Measurements from ENCODE around the gene ZAR1L. TPM values are rescaled to one million over a fixed set of nuclear protein-coding genes. Genes with fewer than 3 reads are reported as not detected.

Gene ZAR1L
- total and polyA plus RNA-seq, 2 experiments from 2014 or later = 0.31 to 0.56 TPM

- TF ChIP-seq ZNF462 (CRISPR knock-in tag; IDR thresholded peaks at IDR 0.05) (no peak), ZNF331 (CRISPR knock-in tag; IDR thresholded peaks at IDR 0.05; ENCODE audit: low read depth) (no peak)
Measured at GRCh38 chr13:32266130-32266529, 49.0 kb downstream of the ZAR1L start (continued).

GRCh38 chr13:32265726-32266125 is 49.4 kb downstream of the ZAR1L start:
- no peaks in the 10 kb centered on the region for H3K9me3 Mint-ChIP-seq
- no peak for ATAC-seq
- no peaks in the 10 kb centered on the region for H3K36me3 Mint-ChIP-seq (ENCODE audit: low read depth)
- Histone ChIP-seq H3K4me1 (ENCODE audit: insufficient read depth) (no peaks in the 10 kb centered on the region), H3K36me3 (ENCODE audit: insufficient read depth) (no peaks in the 10 kb centered on the region), H3K27ac (ENCODE audit: low read depth) (no peak overlapping the region), H4K20me1 (replicated peaks; ENCODE audit: insufficient read depth) (no peaks in the 10 kb centered on the region), H3K4me3 (no peak overlapping the region), H3F3A (replicated peaks; ENCODE audit: low read depth) (no peaks in the 10 kb centered on the region), H3K9me2 (ENCODE audit: insufficient read depth) (no peaks in the 10 kb centered on the region), H3K4me2 (no peak overlapping the region), H3K79me2 (replicated peaks; ENCODE audit: insufficient read depth) (no peaks in the 10 kb centered on the region), H3K27me3 (ENCODE audit: insufficient read depth) (no peaks in the 10 kb centered on the region), H2AFZ (no peak overlapping the region)
- H3K4me1 Mint-ChIP-seq = 0 out of 3 replicates have a peak, but pooled peaks cover 2% of the 10 kb centered on the region
- no peaks in the 10 kb centered on the region for H3K27me3 Mint-ChIP-seq (ENCODE audit: insufficient read depth, low read depth, poor library complexity)
- no peak overlapping the region for H3K4me3 Mint-ChIP-seq
- DNase-seq (ENCODE audit: low spot score) = no peak
- H3K27ac Mint-ChIP-seq = no peak overlapping the region
- no peak for TF ChIP-seq CTCF (conservative IDR thresholded peaks at IDR 0.05; ENCODE audit: low read depth in 2 of 2)
- no peak for TF ChIP-seq EZH2 (IDR thresholded peaks at IDR 0.05; ENCODE audit: low read depth, unreplicated experiment)
- no peak for TF ChIP-seq EZH2phosphoT487 (IDR thresholded peaks at IDR 0.05; ENCODE audit: unreplicated experiment)
- no peak for TF ChIP-seq NANOG (IDR thresholded peaks at IDR 0.05; ENCODE audit: borderline replicate concordance)
- TF ChIP-seq POLR2AphosphoS5 (IDR thresholded peaks at IDR 0.05; ENCODE audit: low read depth) = no peak
- TF ChIP-seq JUNB (IDR thresholded peaks at IDR 0.05; ENCODE audit: unreplicated experiment) = no peak
- TF ChIP-seq ZNF462 (CRISPR knock-in tag; IDR thresholded peaks at IDR 0.05) = no peak
- TF ChIP-seq CREB1 (CRISPR knock-in tag; IDR thresholded peaks at IDR 0.05; ENCODE audit: low read depth) = no peak
